ENCODE results near the gene TBXA2R.
"Not testable (repeated sequence)": the region's sequence is repeated elsewhere in the genome, so short reads cannot be mapped to it uniquely, and the experiment has no call there.

The TBXA2R gene

GRCh38 chr19:3589439-3589838 lies 17.2 kb downstream of the TBXA2R start:
- TF ChIP-seq CTCF (conservative IDR thresholded peaks at IDR 0.05; ENCODE audit: low read depth, low read length): no peak
- Histone ChIP-seq H3K9ac (no peak overlapping the region), H2AFZ (ENCODE audit: low read depth) (no peak overlapping the region), H4K20me1 (ENCODE audit: insufficient read depth) (no peaks in the 10 kb centered on the region), H3K4me2 (no peak overlapping the region), H3K27ac (no peak overlapping the region), H3K79me2 (ENCODE audit: insufficient read depth, low read depth) (no peaks in the 10 kb centered on the region), H3K4me1 (ENCODE audit: low read depth, poor library complexity, severe bottlenecking) (no peaks in the 10 kb centered on the region), H3K36me3 (ENCODE audit: insufficient read depth) (no peaks in the 10 kb centered on the region), H3K4me3 (IDR thresholded peaks at IDR 0.05; ENCODE audit: insufficient read depth, low read depth, low read length) (no peak overlapping the region), H3K27me3 (ENCODE audit: insufficient read depth, low read depth) (peaks cover 36% of the 10 kb centered on the region)

- no peak overlapping the region for H3K4me3 ChIP-seq (IDR thresholded peaks at IDR 0.05; ENCODE audit: insufficient read depth, low read depth, low read length)
- no peak overlapping the region for H3K4me2 ChIP-seq
- no peak overlapping the region for H2AFZ ChIP-seq (ENCODE audit: low read depth)
- no peaks in the 10 kb centered on the region for H4K20me1 ChIP-seq (ENCODE audit: insufficient read depth)
- no peak overlapping the region for H3K27ac ChIP-seq
- H3K4me1 ChIP-seq (ENCODE audit: low read depth, poor library complexity, severe bottlenecking): no peaks in the 10 kb centered on the region
- H3K9ac ChIP-seq: no peak overlapping the region
- H3K36me3 ChIP-seq (ENCODE audit: insufficient read depth): no peaks in the 10 kb centered on the region
- H3K79me2 ChIP-seq (ENCODE audit: insufficient read depth, low read depth): no peaks in the 10 kb centered on the region
- TF ChIP-seq CTCF (conservative IDR thresholded peaks at IDR 0.05; ENCODE audit: low read depth, low read length): no peak
- peaks cover 16% of the 10 kb centered on the region; the same call in 1 of the 2 replicates for H3K27me3 ChIP-seq (ENCODE audit: insufficient read depth, low read depth)
Measured at GRCh38 chr19:3586707-3587346, 19.8 kb downstream of the TBXA2R start.

- Histone ChIP-seq H3K4me3 (IDR thresholded peaks at IDR 0.05; ENCODE audit: insufficient read depth, low read depth, low read length) (no peak overlapping the region), H3K4me1 (ENCODE audit: low read depth, poor library complexity, severe bottlenecking) (no peaks in the 10 kb centered on the region)
Measured at GRCh38 chr19:3586127-3586626, 20.5 kb downstream of the TBXA2R start.

GRCh38 chr19:3585301-3586126 lies 21.2 kb downstream of the TBXA2R start, which contains the start of gene GIPC3:
TSS of gene GIPC3 (plus strand) at chr19:3585478. CDS start at chr19:3585598, 120 bp downstream.
- Histone ChIP-seq H3K27ac (no peak within 1 kb of the TSS), H2AFZ (ENCODE audit: low read depth) (peak within 1 kb of the TSS; percentile 18; the same call in 1 of the 2 replicates), H3K79me2 (ENCODE audit: insufficient read depth, low read depth) (no peaks in the 10 kb centered on the region), H3K36me3 (ENCODE audit: insufficient read depth) (no peaks in the 10 kb centered on the region), H4K20me1 (ENCODE audit: insufficient read depth) (no peaks in the 10 kb centered on the region), H3K4me1 (ENCODE audit: low read depth, poor library complexity, severe bottlenecking) (no peaks in the 10 kb centered on the region), H3K27me3 (ENCODE audit: insufficient read depth, low read depth) (peaks cover 6% of the 10 kb centered on the region; the same call in 1 of the 2 replicates), H3K4me3 (IDR thresholded peaks at IDR 0.05; ENCODE audit: insufficient read depth, low read depth, low read length) (no peak within 1 kb of the TSS), H3K9ac (no peak within 1 kb of the TSS), H3K4me2 (no peak within 1 kb of the TSS)
- TF ChIP-seq CTCF (conservative IDR thresholded peaks at IDR 0.05; ENCODE audit: low read depth, low read length): no peak

More at GRCh38 chr19:3586127-3586626, 20.5 kb downstream of the TBXA2R start:
- Histone ChIP-seq H3K27ac (no peak overlapping the region), H3K79me2 (ENCODE audit: insufficient read depth, low read depth) (no peaks in the 10 kb centered on the region), H4K20me1 (ENCODE audit: insufficient read depth) (no peaks in the 10 kb centered on the region), H3K4me2 (no peak overlapping the region), H2AFZ (ENCODE audit: low read depth) (peak overlapping the region; percentile 18; the same call in 1 of the 2 replicates), H3K9ac (no peak overlapping the region), H3K27me3 (ENCODE audit: insufficient read depth, low read depth) (peaks cover 12% of the 10 kb centered on the region; the same call in 1 of the 2 replicates), H3K36me3 (ENCODE audit: insufficient read depth) (no peaks in the 10 kb centered on the region)
- TF ChIP-seq CTCF (conservative IDR thresholded peaks at IDR 0.05; ENCODE audit: low read depth, low read length): peak; percentile 64

- H3K79me2 ChIP-seq (ENCODE audit: insufficient read depth, low read depth); H3K27ac ChIP-seq; H3K36me3 ChIP-seq (ENCODE audit: insufficient read depth); H3K4me3 ChIP-seq (IDR thresholded peaks at IDR 0.05; ENCODE audit: insufficient read depth, low read depth, low read length); H2AFZ ChIP-seq (ENCODE audit: low read depth); H4K20me1 ChIP-seq (ENCODE audit: insufficient read depth); H3K9ac ChIP-seq; H3K27me3 ChIP-seq (ENCODE audit: insufficient read depth, low read depth); H3K4me1 ChIP-seq (ENCODE audit: low read depth, poor library complexity, severe bottlenecking); H3K4me2 ChIP-seq: not testable (repeated sequence)
Measured at GRCh38 chr19:3584036-3584802, 22.5 kb downstream of the TBXA2R start.

- H3K4me2 ChIP-seq; H3K79me2 ChIP-seq (ENCODE audit: insufficient read depth, low read depth); H4K20me1 ChIP-seq (ENCODE audit: insufficient read depth); H3K4me3 ChIP-seq (IDR thresholded peaks at IDR 0.05; ENCODE audit: insufficient read depth, low read depth, low read length); H2AFZ ChIP-seq (ENCODE audit: low read depth); H3K9ac ChIP-seq; H3K4me1 ChIP-seq (ENCODE audit: low read depth, poor library complexity, severe bottlenecking); H3K36me3 ChIP-seq (ENCODE audit: insufficient read depth); H3K27ac ChIP-seq; H3K27me3 ChIP-seq (ENCODE audit: insufficient read depth, low read depth): not testable (repeated sequence)
Measured at GRCh38 chr19:3581792-3582191, 24.9 kb downstream of the TBXA2R start.

All from KMS-11 (cell line).